ENCODE results near the gene C3AR1. TPM values are rescaled to one million over a fixed set of nuclear protein-coding genes. Genes with fewer than 3 reads are reported as not detected.

C3AR1 gene
- total RNA-seq, 1 experiment from 2014 or later = not detected

GRCh38 chr12:8099235-8099634 is 33.1 kb upstream of the C3AR1 start:
- no peak overlapping the region for H4K91ac ChIP-seq (ENCODE audit: insufficient read length, low read depth, low read length)
- no peak for DNase-seq
- no peak overlapping the region for H3K23ac ChIP-seq (ENCODE audit: insufficient read length, low read depth, low read length)
- H4K8ac ChIP-seq (replicated peaks; ENCODE audit: insufficient read length, low read depth, low read length) = no peak overlapping the region
- no peaks in the 10 kb centered on the region for H3K9me3 ChIP-seq (ENCODE audit: control insufficient read depth, low read depth, low read length)
- H3K23me2 ChIP-seq (ENCODE audit: insufficient read length, low read depth, low read length, poor library complexity, severe bottlenecking) = no peaks in the 10 kb centered on the region
- H3K79me1 ChIP-seq (ENCODE audit: insufficient read depth, low read depth, low read length, poor library complexity, severe bottlenecking) = no peaks in the 10 kb centered on the region
- Mint-ChIP-seq H3K9me3 (peaks cover 0 to 3% of the 10 kb centered on the region in 2 experiments; a peak in 2 of 5 replicates), H3K4me1 (no peaks in the 10 kb centered on the region), H3K36me3 (ENCODE audit: insufficient read depth in 1 of 3, low read depth in 3 of 3) (peaks cover 10 to 33% (median 27%) of the 10 kb centered on the region in 3 experiments), H3K27ac (no peak overlapping the region), H3K4me3 (no peak overlapping the region), H3K27me3 (ENCODE audit: low read depth) (no peaks in the 10 kb centered on the region)
- no peak overlapping the region for H2BK120ac ChIP-seq (ENCODE audit: low read depth, low read length, poor library complexity, severe bottlenecking)
- no peaks in the 10 kb centered on the region for H4K20me1 ChIP-seq (ENCODE audit: control insufficient read depth, insufficient read depth, insufficient read length)
- no CpG with 5 or more reads among the region's 3 CpGs for WGBS (ENCODE audit: extremely low coverage, insufficient read length, low lambda C conversion rate)
- no peak overlapping the region for H2AK5ac ChIP-seq (ENCODE audit: insufficient read length, low read length)
- H2BK5ac ChIP-seq (ENCODE audit: insufficient read length, low read length) = no peak overlapping the region
- no peak overlapping the region for H2BK20ac ChIP-seq (ENCODE audit: low read depth, low read length, poor library complexity, severe bottlenecking)
- no peak overlapping the region for H3K56ac ChIP-seq (ENCODE audit: insufficient read length, low read depth, low read length)
- no peaks in the 10 kb centered on the region for H3K79me2 ChIP-seq (ENCODE audit: insufficient read depth, low read length)
- H4K5ac ChIP-seq (ENCODE audit: insufficient read length, low read depth, low read length) = no peak overlapping the region
- TF ChIP-seq CTCF (conservative IDR thresholded peaks at IDR 0.05) = no peak
- H2BK12ac ChIP-seq (ENCODE audit: insufficient read length, low read depth, low read length) = no peak overlapping the region
- no peak overlapping the region for H3K27ac ChIP-seq (ENCODE audit: insufficient read length, low read depth, low read length)
- H3T11ph ChIP-seq (ENCODE audit: low read length) = no peak overlapping the region
- H3K4me2 ChIP-seq (ENCODE audit: insufficient read depth, insufficient read length, low read length) = no peak overlapping the region
- H3K9ac ChIP-seq (ENCODE audit: extremely low read depth, insufficient read length, low read length) = no peak overlapping the region
- no peaks in the 10 kb centered on the region for H3K27me3 ChIP-seq (ENCODE audit: insufficient read depth, low read length)
- no peak overlapping the region for H2BK15ac ChIP-seq (ENCODE audit: low read depth, low read length)
- no peak overlapping the region for H3K18ac ChIP-seq (ENCODE audit: insufficient read length, low read depth, low read length)
- no peak overlapping the region for H3K14ac ChIP-seq (ENCODE audit: insufficient read depth, low read length)
- no peak overlapping the region for H2AFZ ChIP-seq (ENCODE audit: low read length)
- H3K4me1 ChIP-seq (ENCODE audit: insufficient read depth, low read length) = no peaks in the 10 kb centered on the region
- H3K4ac ChIP-seq (ENCODE audit: low read depth, low read length) = no peak overlapping the region

Data from H9 (cell line).